Glutamatergic neuron (in vitro differentiated cells): Measurements from ENCODE around the gene PCDH9. TPM values are rescaled to one million over a fixed set of nuclear protein-coding genes. Genes with fewer than 3 reads are reported as not detected.

Experiments used
- DNase-seq: peaks from one replicate; pipeline ENCODE4 v3.0.0; 2022
- H3K27ac Mint-ChIP-seq: one replicate; pipeline ENCODE4 v1.8.0; 2020; ENCODE audit warnings: mild to moderate bottlenecking, mixed read lengths, inconsistent platforms; ENCODE audit not compliant: unreplicated experiment
- H3K27me3 Mint-ChIP-seq: one replicate; pipeline ENCODE4 v1.8.0; 2020; ENCODE audit warnings: mild to moderate bottlenecking, moderate library complexity, mixed read lengths, inconsistent platforms; ENCODE audit not compliant: unreplicated experiment
- H3K36me3 Mint-ChIP-seq: one replicate; pipeline ENCODE4 v1.8.0; 2020; ENCODE audit warnings: mild to moderate bottlenecking, mixed read lengths, inconsistent platforms; ENCODE audit not compliant: unreplicated experiment
- H3K4me1 Mint-ChIP-seq: one replicate; pipeline ENCODE4 v1.8.0; 2020; ENCODE audit warnings: mild to moderate bottlenecking, low read depth, mixed read lengths, inconsistent platforms; ENCODE audit not compliant: unreplicated experiment
- H3K4me3 Mint-ChIP-seq: one replicate; pipeline ENCODE4 v1.8.0; 2020; ENCODE audit warnings: mild to moderate bottlenecking, mixed read lengths, inconsistent platforms; ENCODE audit not compliant: unreplicated experiment
- H3K9me3 Mint-ChIP-seq: one replicate; pipeline ENCODE4 v1.8.0; 2020; ENCODE audit warnings: mild to moderate bottlenecking, moderate library complexity, mixed read lengths, inconsistent platforms; ENCODE audit not compliant: unreplicated experiment
- CTCF ChIP-seq: fragments of 200-600 bp; sonication (generic); IDR thresholded peaks from one replicate; pipeline ENCODE4 v1.5.0; 2021; ENCODE audit not compliant: partially characterized antibody, unreplicated experiment
- total RNA-seq: library from RNA; stranded (reverse); fragmentation: NEBNext Ultra II Directional; extraction: Animal tissue kit (Norgen Biotek cat#: 25700); gene quantifications from one replicate; pipeline ENCODE4 v1.2.1, GENCODE V29; 2021; ENCODE audit not compliant: unreplicated experiment

PCDH9 gene
- total RNA-seq, 1 donor from 2014 or later, result 43.3 TPM

- H3K27me3 Mint-ChIP-seq, result no peaks in the 10 kb centered on the region
- H3K27ac Mint-ChIP-seq, result no peak overlapping the region
- no peak for DNase-seq
- peak overlapping the region; percentile 80 for H3K4me3 Mint-ChIP-seq
- H3K36me3 Mint-ChIP-seq, result peaks cover 4% of the 10 kb centered on the region
- TF ChIP-seq CTCF, result no peak
- peaks cover 41% of the 10 kb centered on the region for H3K4me1 Mint-ChIP-seq
- no peaks in the 10 kb centered on the region for H3K9me3 Mint-ChIP-seq
These were observed 8.4 kb downstream of the PCDH9 start for GRCh38 chr13:67221630-67222226.

GRCh38 chr13:67219113-67219512 lies 11.0 kb downstream of the PCDH9 start:
- H3K4me3 Mint-ChIP-seq, result no peak overlapping the region
- H3K4me1 Mint-ChIP-seq, result peaks cover 51% of the 10 kb centered on the region
- H3K27ac Mint-ChIP-seq, result no peak overlapping the region
- no peaks in the 10 kb centered on the region for H3K27me3 Mint-ChIP-seq
- no peaks in the 10 kb centered on the region for H3K36me3 Mint-ChIP-seq
- TF ChIP-seq CTCF, result no peak
- DNase-seq, result no peak
- peaks cover 2% of the 10 kb centered on the region for H3K9me3 Mint-ChIP-seq

GRCh38 chr13:67217880-67218279 lies 12.3 kb downstream of the PCDH9 start:
- peaks cover 46% of the 10 kb centered on the region for H3K4me1 Mint-ChIP-seq
- H3K36me3 Mint-ChIP-seq, result no peaks in the 10 kb centered on the region
- no peak for TF ChIP-seq CTCF
- no peak overlapping the region for H3K27ac Mint-ChIP-seq
- H3K4me3 Mint-ChIP-seq, result no peak overlapping the region
- no peak for DNase-seq
- peaks cover 2% of the 10 kb centered on the region for H3K9me3 Mint-ChIP-seq
- H3K27me3 Mint-ChIP-seq, result no peaks in the 10 kb centered on the region

- no peak for TF ChIP-seq CTCF
- Mint-ChIP-seq H3K4me1 (peaks cover 41% of the 10 kb centered on the region), H3K36me3 (no peaks in the 10 kb centered on the region), H3K27me3 (no peaks in the 10 kb centered on the region), H3K9me3 (peaks cover 2% of the 10 kb centered on the region), H3K27ac (peak overlapping the region; percentile 50), H3K4me3 (no peak overlapping the region)
- no peak for DNase-seq
These were observed 13.3 kb downstream of the PCDH9 start for GRCh38 chr13:67216864-67217263.

- H3K4me1 Mint-ChIP-seq, result peaks cover 21% of the 10 kb centered on the region
- H3K27me3 Mint-ChIP-seq, result no peaks in the 10 kb centered on the region
- TF ChIP-seq CTCF, result no peak
- no peak overlapping the region for H3K27ac Mint-ChIP-seq
- no peak for DNase-seq
- H3K9me3 Mint-ChIP-seq, result no peaks in the 10 kb centered on the region
- no peaks in the 10 kb centered on the region for H3K36me3 Mint-ChIP-seq
- no peak overlapping the region for H3K4me3 Mint-ChIP-seq
These were observed 19.9 kb downstream of the PCDH9 start for GRCh38 chr13:67210208-67210607.
